Measurements from ENCODE around the gene PTPN13.
"Not testable (repeated sequence)": the region's sequence is repeated elsewhere in the genome, so short reads cannot be mapped to it uniquely, and the experiment has no call there.

The PTPN13 gene

DNA sequence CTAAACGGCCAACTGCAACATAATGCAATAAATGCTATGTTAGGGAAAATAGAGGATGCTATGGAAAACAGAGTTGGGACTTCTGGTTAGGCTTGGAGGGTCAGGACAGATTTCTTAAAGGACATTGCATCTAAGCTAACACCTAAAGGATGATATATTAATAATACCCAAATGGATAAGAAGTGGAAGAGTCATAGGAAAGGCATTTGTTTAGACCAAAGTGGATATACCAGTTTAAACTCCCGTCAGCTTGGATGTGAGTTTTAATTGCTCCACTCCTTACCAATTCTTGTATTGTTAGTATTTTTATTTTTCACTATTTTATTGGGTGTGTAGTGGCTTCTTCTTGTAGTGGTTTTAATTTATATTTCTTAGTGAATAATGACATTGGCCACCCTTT lies 93.9 kb downstream of the PTPN13 start:
- no peak for DNase-seq (ENCODE audit: extremely low read depth, low read depth)
- TF ChIP-seq, protein P1, sequence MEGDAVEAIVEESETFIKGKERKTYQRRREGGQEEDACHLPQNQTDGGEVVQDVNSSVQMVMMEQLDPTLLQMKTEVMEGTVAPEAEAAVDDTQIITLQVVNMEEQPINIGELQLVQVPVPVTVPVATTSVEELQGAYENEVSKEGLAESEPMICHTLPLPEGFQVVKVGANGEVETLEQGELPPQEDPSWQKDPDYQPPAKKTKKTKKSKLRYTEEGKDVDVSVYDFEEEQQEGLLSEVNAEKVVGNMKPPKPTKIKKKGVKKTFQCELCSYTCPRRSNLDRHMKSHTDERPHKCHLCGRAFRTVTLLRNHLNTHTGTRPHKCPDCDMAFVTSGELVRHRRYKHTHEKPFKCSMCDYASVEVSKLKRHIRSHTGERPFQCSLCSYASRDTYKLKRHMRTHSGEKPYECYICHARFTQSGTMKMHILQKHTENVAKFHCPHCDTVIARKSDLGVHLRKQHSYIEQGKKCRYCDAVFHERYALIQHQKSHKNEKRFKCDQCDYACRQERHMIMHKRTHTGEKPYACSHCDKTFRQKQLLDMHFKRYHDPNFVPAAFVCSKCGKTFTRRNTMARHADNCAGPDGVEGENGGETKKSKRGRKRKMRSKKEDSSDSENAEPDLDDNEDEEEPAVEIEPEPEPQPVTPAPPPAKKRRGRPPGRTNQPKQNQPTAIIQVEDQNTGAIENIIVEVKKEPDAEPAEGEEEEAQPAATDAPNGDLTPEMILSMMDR (IDR thresholded peaks at IDR 0.05; ENCODE audit: low read depth, low read length), result no peak

DNA sequence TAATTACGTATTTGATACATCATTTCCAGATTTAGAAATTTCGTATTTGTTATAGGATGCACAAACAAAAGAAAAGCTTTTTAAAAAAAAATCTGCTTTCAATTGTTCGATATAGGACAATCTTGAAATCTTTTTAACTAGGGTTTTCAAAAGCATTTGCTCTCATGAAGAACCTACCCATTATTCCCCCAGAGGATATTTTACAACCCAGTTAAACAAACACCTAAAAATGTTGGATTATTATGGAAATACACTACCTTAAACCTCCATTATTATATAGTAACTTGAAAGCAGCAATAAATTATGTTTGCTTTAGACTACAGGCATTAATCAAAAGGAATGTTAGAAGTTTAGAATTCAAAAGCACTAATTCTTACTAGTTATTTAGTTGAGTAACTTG lies 110.5 kb downstream of the PTPN13 start:
- DNase-seq (ENCODE audit: extremely low read depth, low read depth), result no peak
- TF ChIP-seq, protein P1 (IDR thresholded peaks at IDR 0.05; ENCODE audit: low read depth, low read length), result no peak

DNA sequence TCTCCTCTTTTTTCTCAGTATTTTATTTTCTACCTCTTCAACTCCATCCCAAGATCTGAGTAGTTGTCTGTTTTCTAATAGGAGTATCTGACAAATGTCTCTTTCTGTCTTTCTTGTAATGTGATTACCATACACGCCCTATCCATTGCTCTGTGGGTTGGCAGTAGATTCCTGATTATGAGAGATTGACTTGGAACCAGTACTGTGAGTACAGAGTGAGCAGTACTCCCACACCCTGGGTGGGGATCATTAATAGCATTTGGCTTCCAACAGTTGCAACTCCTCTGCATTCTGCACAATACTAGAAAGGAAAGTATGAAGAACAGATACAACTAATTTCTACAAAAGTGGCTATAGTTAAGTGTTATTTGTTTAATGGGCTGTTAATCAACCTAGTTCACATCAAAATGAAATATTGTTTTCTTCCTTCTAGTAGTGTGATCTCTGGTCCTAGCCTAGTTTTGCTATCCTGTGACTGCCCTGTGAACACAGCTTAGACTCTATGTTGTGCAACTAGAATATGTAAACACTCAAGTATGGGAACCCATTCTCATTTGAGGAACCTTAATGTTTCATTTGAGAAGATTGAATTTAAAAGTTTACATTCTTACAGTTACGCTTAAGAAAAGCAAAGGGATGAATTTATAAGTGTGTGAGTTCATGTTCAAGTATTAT lies 112.9 kb downstream of the PTPN13 start:
- DNase-seq (ENCODE audit: extremely low read depth, low read depth), result no peak
- TF ChIP-seq, protein P1 (IDR thresholded peaks at IDR 0.05; ENCODE audit: low read depth, low read length), result no peak

DNA sequence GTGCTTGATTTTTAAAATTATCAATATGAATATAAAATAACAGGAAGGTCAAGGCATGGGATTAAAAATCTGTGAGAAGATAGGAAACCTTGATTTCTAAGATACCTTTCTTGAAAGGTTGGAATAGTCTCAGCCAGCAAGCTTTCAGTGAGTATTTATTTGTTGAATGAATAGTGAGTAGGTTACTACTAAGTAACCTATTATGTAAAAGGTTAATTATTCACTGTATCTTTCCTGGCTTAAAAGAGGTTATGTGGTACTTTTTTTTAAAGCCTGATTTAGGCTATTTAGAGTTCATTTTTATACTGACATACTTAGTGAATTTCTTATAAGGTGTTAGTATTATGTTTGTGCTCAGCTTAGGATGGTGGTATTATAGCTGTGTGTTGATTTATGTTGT lies 123.5 kb downstream of the PTPN13 start:
- TF ChIP-seq, protein P1 (IDR thresholded peaks at IDR 0.05; ENCODE audit: low read depth, low read length), result no peak
- DNase-seq (ENCODE audit: extremely low read depth, low read depth), result no peak

DNA sequence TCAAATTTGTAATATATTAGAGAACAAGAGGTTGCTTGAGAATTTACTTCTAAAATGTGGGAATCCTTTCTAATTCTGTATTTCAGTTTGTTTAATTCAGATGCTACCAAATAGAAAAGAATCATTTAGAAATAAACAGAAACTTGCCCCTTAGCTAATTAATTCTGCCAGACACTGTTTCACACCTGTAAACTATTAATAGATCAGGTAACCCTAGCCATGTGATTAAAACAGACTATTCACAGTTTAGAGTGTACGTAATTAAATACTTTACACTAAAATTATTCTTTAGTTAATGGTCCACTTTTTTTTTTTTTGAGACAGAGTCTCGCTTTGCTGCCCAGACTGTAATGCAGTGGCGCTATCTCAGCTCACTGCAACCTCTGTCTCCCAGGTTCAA lies 124.0 kb downstream of the PTPN13 start:
- TF ChIP-seq, protein P1 (IDR thresholded peaks at IDR 0.05; ENCODE audit: low read depth, low read length), result no peak
- no peak for DNase-seq (ENCODE audit: extremely low read depth, low read depth)

DNA sequence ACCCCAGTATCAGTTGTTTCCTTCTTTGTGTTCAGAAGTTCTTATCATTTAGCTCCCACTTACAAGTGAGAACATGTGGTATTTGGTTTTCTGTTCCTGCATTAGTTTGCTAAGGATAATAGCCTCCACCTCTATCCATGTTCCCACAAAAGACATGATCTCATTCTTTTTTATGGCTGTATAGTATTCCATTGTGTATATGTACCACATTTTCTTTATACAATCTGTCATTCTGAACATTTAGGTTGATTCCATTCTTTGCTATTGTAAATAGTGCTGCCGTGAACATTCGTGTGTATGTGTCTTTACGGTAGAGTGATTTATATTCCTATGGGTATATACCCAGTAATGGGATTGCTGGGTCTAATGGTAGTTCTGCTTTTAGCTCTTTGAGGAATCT lies 125.0 kb downstream of the PTPN13 start:
- DNase-seq (ENCODE audit: extremely low read depth, low read depth), result not testable (repeated sequence)

DNA sequence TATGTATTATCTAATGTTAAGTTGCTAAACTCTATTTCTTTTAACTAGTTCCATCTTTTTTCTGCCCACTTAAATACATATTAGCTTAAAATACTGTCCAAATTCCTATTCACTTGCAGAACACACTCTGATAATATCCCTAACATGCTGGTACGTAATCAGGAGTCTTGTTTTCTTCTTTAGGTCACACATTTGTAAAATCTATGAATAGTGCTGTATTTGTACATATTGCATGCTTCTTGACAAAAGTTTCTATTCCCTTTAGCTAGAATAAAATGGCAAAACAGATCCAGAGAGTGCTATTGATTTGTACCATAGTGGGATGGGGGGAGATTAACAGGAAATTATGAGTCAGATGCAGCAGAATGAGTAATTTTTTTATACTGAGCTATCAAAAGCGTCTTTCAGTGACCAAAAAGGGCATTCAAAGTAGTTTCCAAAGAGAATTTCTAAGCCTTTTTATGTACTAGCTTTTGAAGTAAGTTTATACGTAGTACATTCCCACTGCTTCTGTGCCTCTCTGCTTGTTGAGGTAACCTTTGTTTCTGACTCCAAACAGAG lies 126.5 kb downstream of the PTPN13 start:
- TF ChIP-seq, protein P1 (IDR thresholded peaks at IDR 0.05; ENCODE audit: low read depth, low read length), result no peak
- no peak for DNase-seq (ENCODE audit: extremely low read depth, low read depth)

DNA sequence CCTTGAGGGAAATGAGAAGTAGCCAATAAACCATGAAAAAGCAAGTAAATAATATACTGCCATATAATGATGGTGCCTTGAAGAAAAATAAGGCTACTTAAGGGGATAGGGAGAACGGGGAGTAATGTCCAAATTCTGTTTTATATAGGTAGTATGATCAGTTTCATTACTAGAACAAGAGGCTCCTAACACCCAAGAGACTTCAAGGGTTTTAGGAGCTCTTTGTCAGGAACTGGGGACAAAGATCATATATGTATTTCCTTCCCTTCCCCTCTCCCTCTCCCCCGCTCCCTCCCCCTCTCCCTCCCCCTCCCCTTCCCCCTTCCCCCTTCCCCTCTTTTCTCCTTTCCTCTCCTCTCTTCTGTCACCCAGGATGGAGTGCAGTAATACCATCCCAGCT lies 127.3 kb downstream of the PTPN13 start:
- DNase-seq (ENCODE audit: extremely low read depth, low read depth), result no peak
- TF ChIP-seq, protein P1 (IDR thresholded peaks at IDR 0.05; ENCODE audit: low read depth, low read length), result no peak
